MM.1S (cell line): ENCODE measurements around the gene MGME1.
A peak's percentile ranks its signal among the peaks of the same experiment; 100 is the strongest.

Source experiments
- DNase-seq: peaks from one replicate; pipeline ENCODE4 v3.0.0-alpha.2; 2015
- H2AFZ ChIP-seq: fragments of 300-600 bp; sonication (generic); 2 replicates; pipeline ENCODE4 v1.6.0; 2016; ENCODE audit warnings: antibody characterized with exemption, low read length
- H3F3A ChIP-seq: fragments of 300-600 bp; sonication (generic); 2 replicates; pipeline ENCODE4 v1.6.1; 2016; ENCODE audit warnings: mild to moderate bottlenecking, antibody characterized with exemption, low read length, moderate library complexity, mixed read lengths; ENCODE audit not compliant: insufficient read depth
- H3K27ac ChIP-seq: fragments of 300-600 bp; sonication (generic); 2 replicates; pipeline ENCODE4 v1.5.1; 2016; ENCODE audit warnings: mild to moderate bottlenecking, low read length
- H3K27me3 ChIP-seq: fragments of 300-600 bp; sonication (generic); replicated peaks from 2 replicates; pipeline ENCODE4 v1.6.0; 2016; ENCODE audit warnings: low read length; ENCODE audit not compliant: insufficient read depth
- H3K36me3 ChIP-seq: fragments of 300-600 bp; sonication (generic); replicated peaks from 2 replicates; pipeline ENCODE4 v1.6.1; 2016; ENCODE audit warnings: mild to moderate bottlenecking, low read length, mixed read lengths; ENCODE audit not compliant: insufficient read depth
- H3K4me1 ChIP-seq: fragments of 300-600 bp; sonication (generic); 2 replicates; pipeline ENCODE4 v1.6.1; 2016; ENCODE audit warnings: low read length, mixed read lengths
- H3K4me2 ChIP-seq: fragments of 300-600 bp; sonication (generic); 2 replicates; pipeline ENCODE4 v1.6.0; 2016; ENCODE audit warnings: low read depth, low read length
- H3K4me3 ChIP-seq: fragments of 300-600 bp; sonication (generic); 2 replicates; pipeline ENCODE4 v1.5.1; 2016; ENCODE audit warnings: low read length, mixed read lengths
- H3K79me2 ChIP-seq: fragments of 300-600 bp; sonication (generic); 2 replicates; pipeline ENCODE4 v1.6.1; 2016; ENCODE audit warnings: mixed run types, low read length, mixed read lengths
- H3K9ac ChIP-seq: fragments of 300-600 bp; sonication (generic); 2 replicates; pipeline ENCODE4 v1.6.1; 2016; ENCODE audit warnings: low read length, mixed read lengths
- H3K9me2 ChIP-seq: fragments of 300-600 bp; sonication (generic); replicated peaks from 2 replicates; pipeline ENCODE4 v1.6.1; 2016; ENCODE audit warnings: mild to moderate bottlenecking, low read length, mixed read lengths; ENCODE audit not compliant: insufficient read depth
- H3K9me3 ChIP-seq: fragments of 300-600 bp; sonication (generic); replicated peaks from 2 replicates; pipeline ENCODE4 v1.6.1; 2016; ENCODE audit warnings: mild to moderate bottlenecking, low read length, mixed read lengths; ENCODE audit not compliant: insufficient read depth
- H4K20me1 ChIP-seq: fragments of 300-600 bp; sonication (generic); 2 replicates; pipeline ENCODE4 v1.6.1; 2016; ENCODE audit warnings: mild to moderate bottlenecking, low read length, moderate library complexity, mixed read lengths; ENCODE audit not compliant: insufficient read depth
- CTCF ChIP-seq: fragments of 300-600 bp; sonication (generic); IDR thresholded peaks from 2 replicates; pipeline ENCODE4 v1.5.1; 2016; ENCODE audit warnings: antibody characterized with exemption, low read length, mixed read lengths
- EZH2 ChIP-seq: fragments of 300-600 bp; sonication (generic); optimal IDR thresholded peaks from 2 replicates; pipeline ENCODE3; 2017; ENCODE audit warnings: low read depth, mild to moderate bottlenecking, antibody characterized with exemption, low read length, mixed read lengths
- EZH2phosphoT487 ChIP-seq: fragments of 300-600 bp; sonication (generic); IDR thresholded peaks from 2 replicates; pipeline ENCODE4 v1.6.1; 2018; ENCODE audit warnings: antibody characterized with exemption, low read length

MGME1 gene

DNA sequence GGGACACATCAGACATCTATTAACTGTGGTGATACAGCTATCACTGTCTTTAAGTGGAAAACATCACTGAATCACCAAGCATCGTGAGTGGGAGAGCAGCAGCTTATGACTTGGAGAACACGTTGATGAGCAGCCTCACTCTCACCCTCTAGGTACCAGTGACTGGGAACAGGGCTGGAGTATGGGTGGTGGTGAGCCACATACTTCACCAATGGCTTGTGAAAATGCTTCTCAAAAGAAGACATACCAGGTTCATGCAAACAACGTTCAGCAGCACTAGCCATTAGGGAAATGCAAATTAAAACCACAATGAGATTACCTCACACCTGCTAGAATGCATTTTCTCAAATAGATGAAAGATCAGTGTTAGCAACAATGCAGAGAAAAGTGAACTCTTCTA lies 25.5 kb upstream of the MGME1 start:
- no peak overlapping the region for H3K4me3 ChIP-seq
- H3K36me3 ChIP-seq, result peaks cover 23% of the 10 kb centered on the region

DNA sequence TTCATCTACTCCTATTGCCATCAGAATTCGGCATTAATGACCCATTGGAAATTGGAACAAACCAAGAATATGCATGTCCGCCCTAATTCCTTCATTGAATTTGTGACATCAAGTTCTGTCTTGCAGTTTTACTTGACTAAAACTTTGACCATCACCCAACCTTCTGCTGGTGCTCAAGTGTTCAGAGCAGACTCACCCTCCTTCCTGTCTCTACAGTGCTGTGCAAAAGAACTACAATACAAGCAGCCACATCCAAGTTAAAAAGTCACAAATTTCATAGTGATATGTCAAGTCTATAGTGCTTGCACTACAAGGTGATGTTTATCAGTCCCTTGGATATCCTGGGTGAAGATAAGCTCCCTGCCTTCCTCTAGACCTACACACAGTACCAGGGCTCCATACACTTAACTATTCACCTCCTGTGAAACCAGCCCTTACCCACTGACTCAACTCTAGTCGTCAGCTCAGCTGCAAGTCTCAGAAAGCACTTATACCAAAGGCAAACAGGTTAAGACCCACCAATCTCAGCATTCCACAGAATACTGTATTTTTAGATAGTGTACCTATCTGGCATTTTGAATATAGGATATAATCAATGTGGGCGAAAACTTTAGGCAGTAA lies 23.9 kb upstream of the MGME1 start:
- Histone ChIP-seq H3K4me3 (no peak overlapping the region), H3K27me3 (no peaks in the 10 kb centered on the region), H4K20me1 (peaks cover 10% of the 10 kb centered on the region; the same call in 1 of the 2 replicates), H2AFZ (no peak overlapping the region), H3K27ac (no peak overlapping the region), H3K4me1 (peaks cover 60% of the 10 kb centered on the region), H3K9me3 (no peaks in the 10 kb centered on the region), H3K9me2 (no peaks in the 10 kb centered on the region), H3K9ac (no peak overlapping the region), H3K79me2 (peaks cover 51% of the 10 kb centered on the region), H3K36me3 (peaks cover 40% of the 10 kb centered on the region), H3F3A (peaks cover 74% of the 10 kb centered on the region), H3K4me2 (no peak overlapping the region)
- no peak for DNase-seq
- no peak for TF ChIP-seq EZH2phosphoT487
- TF ChIP-seq EZH2, result no peak
- TF ChIP-seq CTCF, result no peak

More for the DNA sequence above, 25.5 kb upstream of the MGME1 start:
- Histone ChIP-seq H3K4me1 (peaks cover 51% of the 10 kb centered on the region), H3K9me3 (no peaks in the 10 kb centered on the region), H3K4me2 (no peak overlapping the region), H3F3A (peaks cover 84% of the 10 kb centered on the region), H3K9me2 (no peaks in the 10 kb centered on the region), H3K79me2 (peaks cover 35% of the 10 kb centered on the region), H2AFZ (no peak overlapping the region), H3K9ac (no peak overlapping the region), H4K20me1 (peaks cover 7% of the 10 kb centered on the region; the same call in 1 of the 2 replicates), H3K27me3 (no peaks in the 10 kb centered on the region), H3K27ac (peak overlapping the region; percentile 34; the same call in 1 of the 2 replicates)
- DNase-seq, result peak; percentile 86
- TF ChIP-seq EZH2 (no peak), CTCF (no peak), EZH2phosphoT487 (no peak)

- Histone ChIP-seq H3K9me3 (no peaks in the 10 kb centered on the region), H3K4me1 (peaks cover 60% of the 10 kb centered on the region), H3K79me2 (peaks cover 62% of the 10 kb centered on the region), H3K4me2 (no peak overlapping the region), H3K9ac (no peak overlapping the region), H3K9me2 (no peaks in the 10 kb centered on the region), H3F3A (peaks cover 74% of the 10 kb centered on the region), H3K4me3 (no peak overlapping the region), H3K27ac (no peak overlapping the region), H3K27me3 (no peaks in the 10 kb centered on the region), H4K20me1 (peaks cover 11% of the 10 kb centered on the region; the same call in 1 of the 2 replicates), H3K36me3 (peaks cover 49% of the 10 kb centered on the region), H2AFZ (no peak overlapping the region)
- DNase-seq, result no peak
- TF ChIP-seq CTCF, result no peak
- no peak for TF ChIP-seq EZH2
- no peak for TF ChIP-seq EZH2phosphoT487
Measured at GRCh38 chr20:17946040-17946439, 22.8 kb upstream of the MGME1 start.
